Lung (tissue), 12 donors: ENCODE measurements around the gene BPIFA2. TPM values are rescaled to one million over a fixed set of nuclear protein-coding genes. Genes with fewer than 3 reads are reported as not detected.

Source experiments
- ATAC-seq: fragments of 200-7000 bp; cut with Tn5 transposase; one replicate; pipeline ENCODE4 v1.9.1; 2020; ENCODE audit warnings: moderate number of reproducible peaks; ENCODE audit not compliant: insufficient read depth, low FRiP score
- DNase-seq, 3 donors: peaks; one replicate each; pipeline ENCODE4 v3.0.0-alpha.2; 2013 to 2017
- H3K27ac ChIP-seq, 2 donors: one replicate each; pipeline ENCODE4 v1.5.1; 2013; ENCODE audit warnings: mild to moderate bottlenecking in 2 of 2, moderate library complexity in 2 of 2, control low read depth in 1 of 2, inconsistent platforms in 1 of 2, low read depth in 1 of 2, low read length in 1 of 2
- H3K27me3 ChIP-seq, 3 donors: one replicate each; pipeline ENCODE4 v1.5.1; 2013; ENCODE audit warnings: low read length in 2 of 3; ENCODE audit not compliant: control insufficient read depth in 3 of 3, insufficient read depth in 3 of 3
- H3K36me3 ChIP-seq, 4 donors: one replicate each; pipeline ENCODE4 v1.5.1; 2013; ENCODE audit warnings: low read length in 4 of 4, mild to moderate bottlenecking in 1 of 4, moderate library complexity in 1 of 4; ENCODE audit not compliant: control insufficient read depth in 4 of 4, insufficient read depth in 4 of 4
- H3K4me1 ChIP-seq, 5 donors: one replicate each; pipeline ENCODE4 v1.5.1; 2013; ENCODE audit warnings: low read length in 5 of 5, mild to moderate bottlenecking in 2 of 5, moderate library complexity in 1 of 5; ENCODE audit not compliant: control insufficient read depth in 5 of 5, insufficient read depth in 5 of 5
- H3K4me3 ChIP-seq: one replicate; pipeline ENCODE4 v1.5.1; 2013; ENCODE audit warnings: mild to moderate bottlenecking, control low read depth, moderate library complexity
- H3K9ac ChIP-seq, 2 donors: one replicate each; pipeline ENCODE4 v1.5.1; 2013; ENCODE audit warnings: low read length in 2 of 2, control low read depth in 1 of 2; ENCODE audit not compliant: insufficient read depth in 1 of 2
- H3K9me3 ChIP-seq, 4 donors: one replicate each; pipeline ENCODE4 v1.5.1; 2013; ENCODE audit warnings: low read length in 3 of 4, mild to moderate bottlenecking in 1 of 4, moderate library complexity in 1 of 4; ENCODE audit not compliant: control insufficient read depth in 4 of 4, insufficient read depth in 3 of 4
- WGBS, 2 donors: extraction: QIAGEN DNeasy Blood & Tissue Kit; methylation state at CpG; one replicate each; pipeline ENCODE4 v1.1.7; 2013; 5-methylcytosine and 5-hydroxymethylcytosine counted together
- polyA plus RNA-seq, 2 donors: library from polyadenylated mRNA; stranded (reverse); fragments of 200-250 nt; gene quantifications; one replicate each; pipeline ENCODE4 v1.2.1, GENCODE V29; 2013
- total RNA-seq, 2 donors: library from RNA; depleted of rRNA in 1 of 2; stranded (reverse); fragments of >200 nt in 1 of 2; gene quantifications; one replicate each; pipeline ENCODE4 v1.2.1, GENCODE V29; 2014 to 2021
- TF ChIP-seq, protein P1 (sequence below): IDR thresholded peaks from 2 replicates; pipeline ENCODE4 v1.5.1; 2012; ENCODE audit warnings: mild to moderate bottlenecking; ENCODE audit errors: control extremely low read depth, extremely low read depth
- donor health status: control.
- donor health status: control.
- donor health status: Bipolar disorder and iron deficiency.
- donor health status: healthy.
- donor health status: DM: yes; HTN: yes; CAD: no.

Gene BPIFA2
- total and polyA plus RNA-seq, 4 donors, result 0.40 to 3.1 (median 1.2) TPM; not detected in 1

- DNase-seq, result peak in 1 of 3 donors; percentile 3
- no peak for ATAC-seq
- WGBS, 2 donors, result 52 to 55% methylated on average over 14 of the region's 14 CpGs
- H3K9me3 ChIP-seq, result peaks cover 0 to 6% (median 0%) of the 10 kb centered on the region in 4 donors
- H3K4me1 ChIP-seq, result peaks cover 0 to 2% (median 0%) of the 10 kb centered on the region in 5 donors
- no peaks in the 10 kb centered on the region for H3K27me3 ChIP-seq
- no peak overlapping the region for H3K4me3 ChIP-seq
- H3K9ac ChIP-seq, result no peak overlapping the region
- no peak overlapping the region for H3K27ac ChIP-seq
- no peaks in the 10 kb centered on the region for H3K36me3 ChIP-seq
- TF ChIP-seq, protein P1, sequence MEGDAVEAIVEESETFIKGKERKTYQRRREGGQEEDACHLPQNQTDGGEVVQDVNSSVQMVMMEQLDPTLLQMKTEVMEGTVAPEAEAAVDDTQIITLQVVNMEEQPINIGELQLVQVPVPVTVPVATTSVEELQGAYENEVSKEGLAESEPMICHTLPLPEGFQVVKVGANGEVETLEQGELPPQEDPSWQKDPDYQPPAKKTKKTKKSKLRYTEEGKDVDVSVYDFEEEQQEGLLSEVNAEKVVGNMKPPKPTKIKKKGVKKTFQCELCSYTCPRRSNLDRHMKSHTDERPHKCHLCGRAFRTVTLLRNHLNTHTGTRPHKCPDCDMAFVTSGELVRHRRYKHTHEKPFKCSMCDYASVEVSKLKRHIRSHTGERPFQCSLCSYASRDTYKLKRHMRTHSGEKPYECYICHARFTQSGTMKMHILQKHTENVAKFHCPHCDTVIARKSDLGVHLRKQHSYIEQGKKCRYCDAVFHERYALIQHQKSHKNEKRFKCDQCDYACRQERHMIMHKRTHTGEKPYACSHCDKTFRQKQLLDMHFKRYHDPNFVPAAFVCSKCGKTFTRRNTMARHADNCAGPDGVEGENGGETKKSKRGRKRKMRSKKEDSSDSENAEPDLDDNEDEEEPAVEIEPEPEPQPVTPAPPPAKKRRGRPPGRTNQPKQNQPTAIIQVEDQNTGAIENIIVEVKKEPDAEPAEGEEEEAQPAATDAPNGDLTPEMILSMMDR, result no peak
Observed at GRCh38 chr20:33132513-33133372, 35.2 kb upstream of the BPIFA2 start.

GRCh38 chr20:33133373-33133941 is 34.5 kb upstream of the BPIFA2 start:
- ATAC-seq, result no peak
- Histone ChIP-seq H3K36me3 (no peaks in the 10 kb centered on the region), H3K4me3 (no peak overlapping the region), H3K27ac (no peak overlapping the region), H3K9ac (no peak overlapping the region), H3K9me3 (peaks cover 0 to 8% (median 0%) of the 10 kb centered on the region in 4 donors), H3K27me3 (no peaks in the 10 kb centered on the region), H3K4me1 (peaks cover 0 to 2% (median 0%) of the 10 kb centered on the region in 5 donors)
- 83 to 85% methylated on average over 11 of the region's 11 CpGs for WGBS, 2 donors
- DNase-seq, result no peak
- TF ChIP-seq, protein P1, result no peak

DNA sequence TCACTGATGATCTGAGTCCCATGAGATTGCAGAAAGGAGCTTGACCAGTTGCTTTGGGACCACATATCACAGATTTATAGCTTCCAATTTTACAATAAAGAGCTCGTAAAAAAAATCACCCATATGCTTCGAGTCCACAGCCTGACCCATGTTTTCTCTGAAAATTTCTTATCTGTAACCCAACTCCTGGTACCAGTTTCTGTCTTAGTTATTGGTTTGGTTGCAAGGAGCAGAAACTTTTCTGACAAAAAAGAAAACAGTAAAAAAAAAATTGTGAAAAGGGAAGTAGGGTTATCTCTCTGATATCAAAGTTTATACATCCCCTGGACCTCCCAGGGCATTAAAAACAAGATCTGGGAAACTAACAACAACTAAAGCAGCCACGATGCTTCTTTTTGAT is 30.8 kb upstream of the BPIFA2 start:
- TF ChIP-seq, protein P1, result no peak
- no peaks in the 10 kb centered on the region for H3K27me3 ChIP-seq
- no peaks in the 10 kb centered on the region for H3K36me3 ChIP-seq
- H3K4me1 ChIP-seq, result no peaks in the 10 kb centered on the region
- DNase-seq (no peak), ATAC-seq (no peak)
- no peak overlapping the region for H3K9ac ChIP-seq
- WGBS, 2 donors, result 84 to 86% methylated on average over 3 of the region's 3 CpGs
- H3K27ac ChIP-seq, result no peak overlapping the region
- H3K9me3 ChIP-seq, result peaks cover 0 to 22% (median 0%) of the 10 kb centered on the region in 4 donors
- no peak overlapping the region for H3K4me3 ChIP-seq
